Measurements from ENCODE around the gene HBE1. TPM values are rescaled to one million over a fixed set of nuclear protein-coding genes. Genes with fewer than 3 reads are reported as not detected.

HBE1 gene
- total RNA-seq, 1 donor from 2014 or later, result not detected

GRCh38 chr11:5229356-5229755 is 40.4 kb downstream of the HBE1 start:
- Histone ChIP-seq H3K79me2 (ENCODE audit: insufficient read depth, low read length) (no peaks in the 10 kb centered on the region), H3K9me3 (ENCODE audit: insufficient read depth, low read depth, low read length) (no peaks in the 10 kb centered on the region), H3K27me3 (ENCODE audit: insufficient read depth, low read length) (no peaks in the 10 kb centered on the region), H4K20me1 (ENCODE audit: insufficient read depth, low read length) (no peaks in the 10 kb centered on the region), H3K27ac (ENCODE audit: low read depth, low read length) (no peak overlapping the region), H3K9ac (ENCODE audit: low read length) (no peak overlapping the region), H3K4me1 (ENCODE audit: insufficient read depth, low read length) (no peaks in the 10 kb centered on the region), H3K36me3 (ENCODE audit: insufficient read depth, low read length) (no peaks in the 10 kb centered on the region), H3K4me3 (ENCODE audit: insufficient read depth, low read depth, low read length) (no peak overlapping the region), H2AFZ (ENCODE audit: low read depth, low read length) (no peak overlapping the region), H3K4me2 (ENCODE audit: low read length) (no peak overlapping the region)
- Mint-ChIP-seq H3K9me3 (ENCODE audit: unreplicated experiment) (no peaks in the 10 kb centered on the region), H3K27me3 (ENCODE audit: low read depth, unreplicated experiment) (no peaks in the 10 kb centered on the region), H3K36me3 (ENCODE audit: low read depth, unreplicated experiment) (no peaks in the 10 kb centered on the region), H3K4me1 (ENCODE audit: low read depth, unreplicated experiment) (peaks cover 3% of the 10 kb centered on the region), H3K4me3 (ENCODE audit: unreplicated experiment) (no peak overlapping the region), H3K27ac (ENCODE audit: unreplicated experiment) (no peak overlapping the region)
- FAIRE-seq (no peak), DNase-seq (ENCODE audit: low read depth) (no peak)
- TF ChIP-seq EZH2 (IDR thresholded peaks at IDR 0.05; ENCODE audit: insufficient read depth, low read length) (no peak), CTCF (IDR thresholded peaks at IDR 0.05; ENCODE audit: insufficient read depth, low read depth, low read length) (no peak)

GRCh38 chr11:5228124-5228523 is 41.6 kb downstream of the HBE1 start:
- Histone ChIP-seq H3K4me3 (ENCODE audit: insufficient read depth, low read depth, low read length) (no peak overlapping the region), H3K4me1 (ENCODE audit: insufficient read depth, low read length) (no peaks in the 10 kb centered on the region), H2AFZ (ENCODE audit: low read depth, low read length) (no peak overlapping the region), H4K20me1 (ENCODE audit: insufficient read depth, low read length) (no peaks in the 10 kb centered on the region), H3K79me2 (ENCODE audit: insufficient read depth, low read length) (no peaks in the 10 kb centered on the region), H3K4me2 (ENCODE audit: low read length) (no peak overlapping the region), H3K36me3 (ENCODE audit: insufficient read depth, low read length) (no peaks in the 10 kb centered on the region), H3K27me3 (ENCODE audit: insufficient read depth, low read length) (no peaks in the 10 kb centered on the region), H3K9ac (ENCODE audit: low read length) (no peak overlapping the region), H3K27ac (ENCODE audit: low read depth, low read length) (no peak overlapping the region), H3K9me3 (ENCODE audit: insufficient read depth, low read depth, low read length) (no peaks in the 10 kb centered on the region)
- DNase-seq (ENCODE audit: low read depth) (no peak), FAIRE-seq (no peak)
- Mint-ChIP-seq H3K4me3 (ENCODE audit: unreplicated experiment) (no peak overlapping the region), H3K27ac (ENCODE audit: unreplicated experiment) (no peak overlapping the region), H3K4me1 (ENCODE audit: low read depth, unreplicated experiment) (no peaks in the 10 kb centered on the region), H3K27me3 (ENCODE audit: low read depth, unreplicated experiment) (no peaks in the 10 kb centered on the region), H3K9me3 (ENCODE audit: unreplicated experiment) (no peaks in the 10 kb centered on the region), H3K36me3 (ENCODE audit: low read depth, unreplicated experiment) (no peaks in the 10 kb centered on the region)
- TF ChIP-seq CTCF (IDR thresholded peaks at IDR 0.05; ENCODE audit: insufficient read depth, low read depth, low read length) (no peak), EZH2 (IDR thresholded peaks at IDR 0.05; ENCODE audit: insufficient read depth, low read length) (no peak)

GRCh38 chr11:5227681-5228080 is 42.1 kb downstream of the HBE1 start:
- no peak overlapping the region for H3K4me3 ChIP-seq (ENCODE audit: insufficient read depth, low read depth, low read length)
- no peaks in the 10 kb centered on the region for H3K79me2 ChIP-seq (ENCODE audit: insufficient read depth, low read length)
- FAIRE-seq (no peak), DNase-seq (ENCODE audit: low read depth) (no peak)
- H3K4me1 Mint-ChIP-seq (ENCODE audit: low read depth, unreplicated experiment), result no peaks in the 10 kb centered on the region
- no peak overlapping the region for H3K27ac ChIP-seq (ENCODE audit: low read depth, low read length)
- H3K9me3 Mint-ChIP-seq (ENCODE audit: unreplicated experiment), result no peaks in the 10 kb centered on the region
- no peaks in the 10 kb centered on the region for H4K20me1 ChIP-seq (ENCODE audit: insufficient read depth, low read length)
- H3K4me2 ChIP-seq (ENCODE audit: low read length), result no peak overlapping the region
- H3K27me3 ChIP-seq (ENCODE audit: insufficient read depth, low read length), result no peaks in the 10 kb centered on the region
- no peak overlapping the region for H3K9ac ChIP-seq (ENCODE audit: low read length)
- H3K27me3 Mint-ChIP-seq (ENCODE audit: low read depth, unreplicated experiment), result no peaks in the 10 kb centered on the region
- H3K36me3 ChIP-seq (ENCODE audit: insufficient read depth, low read length), result no peaks in the 10 kb centered on the region
- no peaks in the 10 kb centered on the region for H3K4me1 ChIP-seq (ENCODE audit: insufficient read depth, low read length)
- no peak for TF ChIP-seq EZH2 (IDR thresholded peaks at IDR 0.05; ENCODE audit: insufficient read depth, low read length)
- TF ChIP-seq CTCF (IDR thresholded peaks at IDR 0.05; ENCODE audit: insufficient read depth, low read depth, low read length), result no peak
- H3K36me3 Mint-ChIP-seq (ENCODE audit: low read depth, unreplicated experiment), result no peaks in the 10 kb centered on the region
- no peak overlapping the region for H2AFZ ChIP-seq (ENCODE audit: low read depth, low read length)
- H3K9me3 ChIP-seq (ENCODE audit: insufficient read depth, low read depth, low read length), result no peaks in the 10 kb centered on the region
- no peak overlapping the region for H3K4me3 Mint-ChIP-seq (ENCODE audit: unreplicated experiment)
- no peak overlapping the region for H3K27ac Mint-ChIP-seq (ENCODE audit: unreplicated experiment)
